Nephron (organoid): ENCODE results near the gene DLX4.

Source experiments
- H3K27ac Mint-ChIP-seq, 3 experiments: 2 replicates each; pipeline ENCODE4 v1.8.0; 2020; ENCODE audit warnings: mixed read lengths in 3 of 3, mild to moderate bottlenecking in 2 of 3, moderate library complexity in 1 of 3
- H3K27me3 Mint-ChIP-seq: 2 replicates; pipeline ENCODE4 v1.8.0; 2021; ENCODE audit warnings: low read depth, mild to moderate bottlenecking, moderate library complexity, mixed read lengths
- H3K36me3 Mint-ChIP-seq: 2 replicates; pipeline ENCODE4 v1.8.0; 2020; ENCODE audit warnings: low read depth, mixed read lengths
- H3K4me1 Mint-ChIP-seq: 2 replicates; pipeline ENCODE4 v1.8.0; 2020; ENCODE audit warnings: mixed read lengths
- H3K4me3 Mint-ChIP-seq, 3 experiments: 2 replicates each; pipeline ENCODE4 v1.8.0; 2020; ENCODE audit warnings: mild to moderate bottlenecking in 3 of 3, mixed read lengths in 3 of 3, moderate library complexity in 2 of 3
- H3K9me3 Mint-ChIP-seq: 2 replicates; pipeline ENCODE4 v1.8.0; 2020; ENCODE audit warnings: mixed read lengths
- TF ChIP-seq, protein P1 (sequence below), 3 experiments: fragments of 200-600 bp; sonication (generic); IDR thresholded peaks; one replicate each; pipeline ENCODE4 v1.5.0; 2021; ENCODE audit warnings: antibody characterized with exemption in 3 of 3; ENCODE audit not compliant: unreplicated experiment in 3 of 3

DLX4 gene

DNA sequence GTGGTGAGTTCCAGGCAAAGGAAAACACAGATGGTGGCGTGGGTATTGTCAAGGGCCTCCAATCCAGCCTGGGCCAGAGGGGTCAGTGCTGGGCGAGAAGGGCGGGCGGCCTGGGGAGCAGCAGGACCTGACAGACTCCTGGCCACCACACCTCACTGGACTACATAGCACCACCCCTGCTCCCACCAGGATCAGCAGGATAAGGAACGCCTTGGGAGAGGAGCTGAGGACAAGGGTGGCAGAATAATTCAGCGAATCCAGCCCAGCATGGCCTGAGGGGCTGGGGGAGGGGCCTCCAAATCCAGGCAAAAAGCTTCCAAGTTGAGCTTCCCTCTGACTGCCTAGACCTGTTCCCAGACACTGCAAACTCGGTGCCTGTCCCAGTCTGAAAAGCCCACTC is 6.5 kb downstream of the DLX4 start:
- Mint-ChIP-seq H3K36me3 (no peaks in the 10 kb centered on the region), H3K27ac (no peak overlapping the region), H3K4me1 (peaks cover 25% of the 10 kb centered on the region)

DNA sequence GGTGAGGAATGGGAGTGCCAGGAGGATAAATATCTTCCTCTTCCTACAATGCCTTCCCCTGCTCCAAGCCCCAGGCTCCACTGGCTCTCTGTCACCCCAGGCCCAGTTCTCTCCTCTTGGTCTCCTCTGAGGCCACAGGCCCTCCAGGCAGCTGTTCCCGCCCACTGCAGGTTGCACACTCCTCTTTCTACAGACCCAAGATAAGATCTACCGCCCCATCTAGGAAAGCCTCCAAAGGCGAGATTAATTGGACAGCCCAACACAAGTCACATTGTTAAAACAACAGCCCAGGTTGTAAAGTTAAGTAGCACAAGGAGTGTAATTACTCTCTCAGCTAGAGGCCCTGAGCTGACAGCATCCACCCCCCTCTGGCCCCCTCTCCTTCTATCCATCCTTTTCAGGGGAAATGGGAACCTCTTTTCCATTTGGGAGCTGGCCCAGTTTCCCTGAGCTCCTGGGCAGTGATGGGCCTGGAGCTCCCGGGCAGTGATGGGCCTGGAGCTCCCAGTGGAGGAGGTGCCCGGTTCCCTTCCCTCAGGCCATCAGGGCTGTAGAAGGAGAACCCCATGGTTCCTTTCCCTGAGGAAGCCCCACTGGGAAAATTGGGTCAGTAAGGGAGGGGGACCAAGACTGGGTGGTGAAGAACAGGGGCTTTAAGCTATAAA is 7.3 kb downstream of the DLX4 start:
- H3K9me3 Mint-ChIP-seq, result no peaks in the 10 kb centered on the region
- no peak overlapping the region for H3K4me3 Mint-ChIP-seq
- peaks cover 94% of the 10 kb centered on the region for H3K27me3 Mint-ChIP-seq
- TF ChIP-seq, protein P1, sequence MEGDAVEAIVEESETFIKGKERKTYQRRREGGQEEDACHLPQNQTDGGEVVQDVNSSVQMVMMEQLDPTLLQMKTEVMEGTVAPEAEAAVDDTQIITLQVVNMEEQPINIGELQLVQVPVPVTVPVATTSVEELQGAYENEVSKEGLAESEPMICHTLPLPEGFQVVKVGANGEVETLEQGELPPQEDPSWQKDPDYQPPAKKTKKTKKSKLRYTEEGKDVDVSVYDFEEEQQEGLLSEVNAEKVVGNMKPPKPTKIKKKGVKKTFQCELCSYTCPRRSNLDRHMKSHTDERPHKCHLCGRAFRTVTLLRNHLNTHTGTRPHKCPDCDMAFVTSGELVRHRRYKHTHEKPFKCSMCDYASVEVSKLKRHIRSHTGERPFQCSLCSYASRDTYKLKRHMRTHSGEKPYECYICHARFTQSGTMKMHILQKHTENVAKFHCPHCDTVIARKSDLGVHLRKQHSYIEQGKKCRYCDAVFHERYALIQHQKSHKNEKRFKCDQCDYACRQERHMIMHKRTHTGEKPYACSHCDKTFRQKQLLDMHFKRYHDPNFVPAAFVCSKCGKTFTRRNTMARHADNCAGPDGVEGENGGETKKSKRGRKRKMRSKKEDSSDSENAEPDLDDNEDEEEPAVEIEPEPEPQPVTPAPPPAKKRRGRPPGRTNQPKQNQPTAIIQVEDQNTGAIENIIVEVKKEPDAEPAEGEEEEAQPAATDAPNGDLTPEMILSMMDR (IDR thresholded peaks at IDR 0.05; ENCODE audit: unreplicated experiment in 3 of 3), result no peak
- peaks cover 23% of the 10 kb centered on the region for H3K4me1 Mint-ChIP-seq
- no peak overlapping the region for H3K27ac Mint-ChIP-seq
- H3K36me3 Mint-ChIP-seq, result no peaks in the 10 kb centered on the region

More for the DNA sequence above, 6.5 kb downstream of the DLX4 start:
- TF ChIP-seq, protein P1 (IDR thresholded peaks at IDR 0.05; ENCODE audit: unreplicated experiment in 3 of 3), result no peak
- H3K4me3 Mint-ChIP-seq, result no peak overlapping the region
- peaks cover 94% of the 10 kb centered on the region for H3K27me3 Mint-ChIP-seq
- H3K9me3 Mint-ChIP-seq, result no peaks in the 10 kb centered on the region

DNA sequence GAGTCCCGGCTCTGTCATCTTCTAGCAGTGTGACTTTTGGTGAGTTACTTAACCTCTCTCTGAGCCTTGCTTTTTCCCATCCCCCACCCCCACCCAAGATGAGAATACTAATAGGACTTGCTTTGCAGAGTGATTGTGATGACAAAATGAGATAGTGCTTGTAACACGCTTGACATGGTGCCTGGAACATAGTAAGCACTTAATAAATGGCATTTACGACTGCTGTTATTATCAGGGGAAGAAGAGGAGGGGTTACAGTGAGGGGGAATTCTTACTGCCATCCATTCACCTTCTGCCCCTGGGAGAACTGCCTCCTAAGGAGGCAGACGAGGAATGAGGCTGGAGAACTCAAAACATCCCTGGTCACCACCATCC is 7.8 kb downstream of the DLX4 start:
- TF ChIP-seq, protein P1 (IDR thresholded peaks at IDR 0.05; ENCODE audit: unreplicated experiment in 3 of 3), result no peak
- Mint-ChIP-seq H3K9me3 (no peaks in the 10 kb centered on the region), H3K4me1 (peaks cover 20% of the 10 kb centered on the region), H3K36me3 (no peaks in the 10 kb centered on the region), H3K4me3 (no peak overlapping the region), H3K27ac (no peak overlapping the region), H3K27me3 (peaks cover 94% of the 10 kb centered on the region)

DNA sequence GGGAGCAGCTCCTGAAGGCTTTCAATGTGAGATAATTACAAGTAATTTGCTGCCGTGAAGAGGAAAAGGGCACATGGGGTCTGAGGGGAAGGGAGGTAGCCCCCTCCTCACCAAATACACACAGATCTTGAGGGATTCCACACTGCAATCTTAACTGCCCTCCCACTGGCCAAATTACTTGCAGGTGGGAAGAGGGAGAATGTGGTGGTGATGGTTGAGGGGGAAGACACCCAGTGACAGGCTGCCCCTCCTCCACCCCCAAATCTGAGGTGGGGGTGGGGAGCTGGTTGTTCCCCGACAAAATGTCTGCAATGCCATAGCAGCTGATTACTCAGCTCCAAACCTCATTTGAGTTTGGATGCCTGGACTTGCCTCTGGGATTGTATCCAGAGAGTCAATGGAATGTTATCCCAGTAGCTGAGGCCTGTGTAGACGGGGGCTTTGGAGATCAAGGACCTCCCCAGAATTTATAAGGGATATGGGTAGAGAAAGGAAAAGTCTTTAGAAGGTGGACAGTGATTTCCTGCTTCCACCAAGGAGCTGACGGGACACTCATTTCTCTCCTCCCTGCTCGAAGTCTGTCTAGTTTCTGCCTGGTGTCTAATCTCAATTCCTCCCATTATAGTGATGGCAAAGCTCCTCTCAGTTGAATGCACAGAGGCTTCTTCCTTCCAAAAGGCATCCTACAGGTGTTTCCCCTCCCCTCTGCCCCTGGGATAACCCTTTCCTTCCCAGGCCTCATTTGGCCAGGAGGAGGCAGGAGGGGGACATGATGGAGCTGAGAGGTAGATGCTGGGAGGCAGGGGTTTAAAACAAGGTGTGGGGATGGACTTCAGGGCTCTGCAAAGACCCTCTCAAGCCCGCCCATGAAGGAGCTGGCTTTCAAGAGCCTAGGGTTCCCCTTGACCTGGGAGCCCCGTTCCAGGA is 8.7 kb downstream of the DLX4 start:
- TF ChIP-seq, protein P1 (IDR thresholded peaks at IDR 0.05; ENCODE audit: unreplicated experiment in 3 of 3), result no peak
- peaks cover 91% of the 10 kb centered on the region for H3K27me3 Mint-ChIP-seq
- no peak overlapping the region for H3K27ac Mint-ChIP-seq
- no peaks in the 10 kb centered on the region for H3K9me3 Mint-ChIP-seq
- H3K4me3 Mint-ChIP-seq, result no peak overlapping the region
- H3K4me1 Mint-ChIP-seq, result peaks cover 20% of the 10 kb centered on the region
- H3K36me3 Mint-ChIP-seq, result no peaks in the 10 kb centered on the region

DNA sequence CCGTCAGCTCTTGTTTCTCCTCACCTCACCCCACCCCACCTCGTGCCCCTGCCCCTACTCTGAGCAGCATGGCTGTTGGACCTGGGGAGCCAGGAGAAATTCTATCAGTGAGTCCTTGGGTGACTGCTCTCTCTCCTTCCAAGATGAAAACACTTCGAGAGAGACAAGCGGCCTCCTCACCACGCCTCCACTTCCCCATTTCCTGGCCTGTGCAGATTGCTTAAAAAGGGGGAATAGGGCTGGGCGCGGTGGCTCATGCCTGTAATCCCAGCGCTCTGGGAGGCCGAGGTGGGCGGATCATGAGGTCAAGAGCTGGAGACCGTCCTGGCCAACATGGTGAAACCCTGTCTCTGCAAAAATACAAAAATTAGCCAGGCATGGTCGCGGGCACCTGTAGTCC is 9.5 kb downstream of the DLX4 start:
- H3K4me3 Mint-ChIP-seq, result no peak overlapping the region
- no peak overlapping the region for H3K27ac Mint-ChIP-seq
- TF ChIP-seq, protein P1 (IDR thresholded peaks at IDR 0.05; ENCODE audit: unreplicated experiment in 3 of 3), result no peak
- H3K4me1 Mint-ChIP-seq, result peaks cover 20% of the 10 kb centered on the region
- peaks cover 4% of the 10 kb centered on the region for H3K9me3 Mint-ChIP-seq
- H3K27me3 Mint-ChIP-seq, result peaks cover 83% of the 10 kb centered on the region
- H3K36me3 Mint-ChIP-seq, result no peaks in the 10 kb centered on the region
